AG20443 (cell line): ENCODE results near the gene FMN1.

Experiments used
- DNase-seq: peaks from one replicate; pipeline ENCODE4 v3.0.0; 2012; ENCODE audit warnings: low spot score, mixed read lengths

FMN1 gene

DNA sequence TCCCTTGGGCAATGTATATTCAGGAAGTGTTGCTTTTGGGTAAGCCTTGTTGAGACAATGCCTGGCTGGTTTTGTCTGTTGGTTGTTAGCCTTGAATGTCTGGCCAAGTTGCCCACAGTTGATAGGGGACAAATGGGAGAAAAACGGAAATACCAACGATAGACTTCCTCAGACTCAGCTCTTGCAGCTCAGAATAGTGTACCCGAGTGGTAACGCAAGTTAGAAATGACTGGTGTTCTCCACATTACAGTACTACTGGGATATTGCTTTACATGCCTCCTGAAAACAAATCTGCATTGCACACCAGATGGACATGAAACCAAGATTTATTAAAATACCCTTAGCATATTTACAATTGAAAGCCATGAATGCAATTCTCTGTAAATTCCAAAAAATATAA is 429.3 kb downstream of the FMN1 start:
- DNase-seq = no peak

DNA sequence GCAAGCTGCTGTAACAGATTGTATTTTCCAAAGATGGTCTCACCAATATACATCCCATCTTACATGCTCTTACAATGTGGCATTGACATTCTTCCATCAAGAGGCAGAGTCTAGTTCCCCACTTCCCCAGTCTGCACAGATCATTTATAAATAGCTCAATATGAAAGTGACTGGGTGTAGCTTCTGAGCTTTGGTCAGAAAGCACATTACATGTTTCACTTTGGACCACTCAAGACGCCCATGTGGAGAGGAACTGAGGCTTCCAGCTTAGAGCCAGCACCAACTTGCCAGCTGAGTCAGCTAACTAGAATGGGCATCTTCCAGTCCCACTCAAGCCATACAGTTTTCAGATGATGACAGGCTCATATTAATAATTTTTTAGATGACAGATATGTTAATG is 431.2 kb downstream of the FMN1 start:
- DNase-seq = no peak

DNA sequence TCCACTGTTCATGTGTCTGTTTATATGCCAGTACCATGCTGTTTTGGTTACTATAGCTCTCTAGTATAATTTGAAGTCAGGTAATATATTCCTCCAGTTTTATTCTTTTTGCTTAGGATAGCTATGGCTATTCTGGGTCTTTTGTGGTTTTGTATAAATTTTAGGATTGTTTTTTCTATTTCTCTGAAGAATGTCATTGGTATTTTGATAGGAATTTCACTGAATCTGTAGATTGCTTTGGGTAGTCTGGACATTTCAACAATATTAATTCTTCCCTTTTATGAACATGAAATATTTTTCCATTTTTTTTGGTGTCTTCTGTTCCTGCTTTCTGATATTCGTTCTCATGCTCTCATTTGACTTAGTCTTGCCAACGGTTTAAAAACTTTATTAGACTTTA is 437.1 kb downstream of the FMN1 start:
- DNase-seq = no peak

DNA sequence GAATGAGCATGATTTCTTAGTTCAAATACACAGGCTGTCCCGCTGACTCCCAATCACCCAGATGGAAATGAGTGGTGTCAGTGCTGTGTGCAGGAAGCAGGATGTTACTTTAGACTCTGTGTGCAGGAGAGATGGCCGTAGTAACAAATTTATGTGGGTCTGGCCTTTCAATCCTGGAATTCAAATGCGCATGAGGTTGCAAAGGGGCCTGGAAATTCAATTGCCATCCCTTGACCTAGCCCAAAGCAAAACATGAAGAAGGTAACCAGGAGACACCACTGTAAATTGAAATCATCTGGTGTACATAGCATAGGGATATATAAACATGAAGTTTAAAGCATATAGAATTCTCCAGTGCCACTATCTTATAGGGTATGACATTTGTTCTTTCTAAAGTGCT is 443.5 kb downstream of the FMN1 start:
- DNase-seq = no peak

DNA sequence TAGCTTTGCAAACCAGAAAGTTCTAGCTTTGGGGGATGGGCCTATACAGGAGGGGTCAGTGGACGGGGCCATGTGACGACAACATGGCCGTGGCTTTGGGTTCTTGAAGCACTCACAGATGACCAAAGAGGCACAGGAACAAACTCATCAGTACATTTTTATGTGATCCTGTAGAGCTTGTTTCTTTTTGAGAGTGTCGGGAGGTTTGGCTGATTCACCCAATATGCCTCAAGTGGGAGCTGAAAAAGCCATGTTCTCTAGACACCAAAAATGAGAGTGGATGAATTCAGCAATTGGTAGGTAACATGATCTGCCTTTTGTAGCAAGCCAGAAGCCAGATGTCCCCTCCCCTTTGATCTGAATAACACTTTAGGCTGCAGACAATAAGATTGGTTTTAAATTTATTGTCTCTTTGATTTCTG is 446.6 kb downstream of the FMN1 start:
- DNase-seq = peak; percentile 32

DNA sequence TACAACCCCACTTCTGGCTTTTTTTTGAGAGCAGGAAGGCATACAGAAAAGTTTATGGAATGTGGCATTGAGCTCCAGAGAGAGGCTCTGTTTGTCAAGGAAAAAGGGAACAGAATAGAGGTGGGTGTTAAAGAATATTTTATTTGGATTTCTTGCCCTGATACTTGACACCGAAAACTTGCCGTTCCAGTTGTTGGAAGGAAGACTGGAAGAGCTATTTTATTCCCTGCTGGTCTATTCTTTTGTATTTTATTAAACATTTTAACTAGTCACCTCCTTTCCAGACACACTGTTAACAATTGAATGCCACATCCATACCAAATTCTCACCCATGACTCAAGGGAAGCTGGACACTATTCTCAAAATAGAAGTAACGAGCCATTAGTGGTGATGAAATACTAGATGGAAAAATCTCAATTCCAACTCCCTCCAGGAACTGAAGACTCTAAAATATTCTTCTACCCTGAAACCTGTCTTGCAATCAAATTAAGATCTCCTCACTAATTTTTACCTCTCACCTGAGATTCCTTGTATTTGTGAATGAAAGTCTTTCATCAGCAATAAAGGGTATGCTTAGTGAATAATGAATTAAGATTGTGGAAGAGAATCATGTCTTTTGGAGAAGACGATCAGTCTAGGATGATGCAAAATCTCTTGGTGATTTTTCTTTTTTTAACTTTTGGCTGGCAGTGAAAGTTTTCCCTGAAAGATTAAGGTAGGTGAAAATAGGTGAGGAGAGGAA is 448.2 kb downstream of the FMN1 start:
- DNase-seq = no peak

DNA sequence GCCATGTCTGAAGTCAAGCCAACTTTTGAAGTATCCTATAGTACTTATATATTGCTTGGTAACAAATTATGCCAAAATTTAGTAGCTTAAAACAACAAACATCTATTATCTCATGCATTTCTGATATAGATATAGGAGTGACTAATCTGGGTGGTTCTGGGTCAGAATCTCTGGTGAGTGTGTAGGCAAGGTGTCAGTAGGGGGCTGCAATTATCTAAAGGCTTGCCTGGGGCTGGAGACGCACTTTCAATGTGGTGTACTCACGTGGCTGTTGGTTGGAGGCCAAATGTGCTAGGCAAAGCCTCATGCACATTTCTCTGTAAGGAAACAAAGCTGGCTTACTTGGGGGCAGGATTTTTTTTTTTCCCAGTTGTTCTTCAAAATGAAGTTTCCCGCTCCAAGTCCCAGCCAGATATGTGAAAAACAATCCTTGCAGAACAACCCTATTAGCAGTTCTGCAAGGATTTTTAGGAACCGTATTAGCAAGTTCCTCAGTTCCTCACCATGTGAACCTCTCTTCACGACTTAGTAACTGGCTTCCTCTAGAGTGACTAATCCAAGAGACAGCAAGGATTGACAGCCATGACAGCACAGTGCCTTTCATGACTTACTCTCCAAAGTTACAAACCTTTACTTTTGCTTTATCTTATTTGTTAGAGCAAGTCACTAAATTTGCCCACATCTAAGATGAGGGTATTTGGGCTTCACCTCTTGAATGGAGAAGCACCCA is 450.9 kb downstream of the FMN1 start:
- no peak for DNase-seq

DNA sequence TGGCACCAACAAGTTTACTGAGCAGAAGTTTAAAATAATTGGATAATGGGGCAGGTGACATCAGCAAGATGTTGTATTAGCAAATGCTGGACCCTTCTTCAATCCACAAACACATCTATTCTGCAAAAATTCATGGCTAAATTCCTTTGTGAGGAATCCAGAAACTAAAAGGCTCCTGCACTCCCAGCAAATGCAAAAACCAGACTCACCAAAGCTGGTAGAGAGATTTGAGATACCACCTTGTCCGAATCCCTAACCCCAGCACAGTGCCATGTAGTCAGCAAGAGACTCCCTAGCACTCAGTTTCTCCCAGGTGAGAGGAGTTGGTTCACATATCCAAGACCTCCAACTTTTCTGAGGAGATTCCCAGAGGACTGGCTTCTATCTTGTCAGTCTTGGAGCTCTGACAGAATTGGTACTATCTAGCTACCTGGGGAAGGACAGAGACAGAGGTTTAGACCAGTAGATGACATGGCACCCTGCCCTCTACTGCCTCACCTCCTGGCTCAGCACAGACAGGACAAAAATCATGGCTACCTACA is 454.9 kb downstream of the FMN1 start:
- no peak for DNase-seq

DNA sequence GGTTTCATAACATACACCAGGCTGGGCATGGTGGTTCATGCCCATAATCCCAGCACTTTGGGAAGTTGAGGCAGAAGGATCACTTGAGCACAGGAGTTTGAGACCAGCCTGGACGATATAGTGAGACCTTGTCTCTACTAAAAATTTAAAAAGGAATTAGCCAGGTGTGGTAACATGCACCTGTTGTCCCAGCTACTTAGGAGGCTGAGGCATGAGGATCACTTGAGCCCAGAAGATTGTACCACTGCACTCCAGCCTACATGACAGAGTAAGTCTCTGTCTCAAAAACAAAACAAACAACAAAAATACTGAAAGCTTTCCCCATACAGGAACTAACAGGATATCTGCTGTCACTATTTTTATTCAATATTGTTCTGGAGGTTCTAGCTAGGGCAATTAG is 455.8 kb downstream of the FMN1 start:
- no peak for DNase-seq

DNA sequence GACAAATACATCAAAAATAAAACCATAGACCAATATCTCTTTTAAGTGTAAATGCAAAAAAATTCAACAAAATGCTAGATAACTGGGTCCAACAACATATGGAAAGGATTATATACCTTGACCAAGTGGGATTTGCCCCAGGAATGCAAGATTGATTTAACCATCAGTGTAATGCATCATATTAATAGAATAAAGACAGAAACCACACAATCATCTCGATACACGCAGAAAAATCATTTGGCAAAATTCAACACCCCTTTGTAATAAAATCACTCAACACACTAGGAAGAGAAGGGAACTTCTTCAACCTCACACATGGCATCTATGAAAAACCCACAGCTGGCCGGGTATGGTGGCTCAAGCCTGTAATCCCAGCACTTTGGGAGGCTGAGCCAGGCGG is 457.2 kb downstream of the FMN1 start:
- no peak for DNase-seq

DNA sequence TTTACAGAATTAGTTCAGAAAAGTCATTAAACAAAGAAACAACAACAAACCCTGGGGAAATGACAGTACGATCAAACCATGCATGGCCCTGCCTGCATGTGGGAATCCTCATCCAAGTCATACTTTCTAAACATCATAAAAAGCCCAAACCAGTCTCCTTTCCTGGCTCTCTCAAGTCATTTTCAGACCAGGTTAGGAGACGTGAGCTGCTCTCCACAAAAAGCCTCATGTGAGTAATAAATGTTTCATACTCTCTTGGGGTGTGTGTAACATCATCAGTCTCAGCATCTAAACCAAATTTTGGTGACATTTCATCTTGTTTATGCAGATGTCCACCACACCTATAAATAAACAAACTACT is 457.8 kb downstream of the FMN1 start:
- DNase-seq = no peak

DNA sequence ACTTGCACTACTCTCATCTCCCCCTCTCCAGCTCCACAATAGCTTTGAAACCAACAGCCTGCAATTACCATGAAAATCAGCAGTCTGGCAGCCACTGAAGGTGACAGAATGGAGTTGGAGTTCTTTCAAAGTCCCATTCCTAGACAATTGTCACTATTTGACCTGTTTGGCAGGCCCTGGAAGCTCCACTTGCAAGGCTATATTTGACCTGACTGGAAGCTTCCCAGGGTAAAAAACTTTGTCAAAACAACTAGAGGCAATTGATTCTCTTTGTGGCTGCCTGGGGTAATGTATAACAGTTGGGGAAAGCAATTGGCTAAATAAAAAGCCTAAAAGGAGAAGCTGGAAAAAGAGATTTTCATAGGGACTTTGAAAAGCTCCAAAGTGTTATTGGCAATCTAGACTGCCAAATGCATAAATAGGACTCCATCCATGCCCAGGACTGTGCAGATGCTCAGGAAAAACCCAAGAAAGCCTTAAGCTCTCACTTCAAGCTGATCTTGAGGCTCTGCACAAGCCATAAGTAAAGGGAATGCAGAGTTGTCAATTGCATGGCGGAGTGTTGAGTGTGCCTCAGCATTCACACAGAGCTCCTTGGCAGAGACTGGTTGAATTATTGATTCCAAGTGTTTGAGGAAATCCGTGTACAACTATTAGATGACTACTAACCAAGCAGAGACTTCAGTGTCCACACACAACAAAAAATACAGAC is 458.4 kb downstream of the FMN1 start:
- no peak for DNase-seq

DNA sequence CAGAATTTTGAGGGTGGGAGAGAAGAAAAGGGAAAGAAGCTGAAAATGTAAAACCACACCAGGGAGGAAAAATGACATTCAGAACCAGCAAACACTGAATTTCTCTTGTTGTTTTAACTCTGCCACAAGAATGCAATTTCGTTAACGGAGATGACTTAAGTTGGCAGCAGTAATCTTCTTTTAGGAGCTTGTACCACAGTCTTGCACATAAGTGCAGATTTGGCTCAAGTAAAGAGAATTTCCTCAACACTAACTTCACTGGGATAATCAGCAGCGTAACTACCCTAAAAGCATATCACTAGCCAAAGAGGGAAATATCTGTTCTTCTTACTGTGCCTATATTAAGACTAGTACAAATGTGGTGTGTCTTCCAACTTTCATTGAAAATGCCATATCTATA is 461.2 kb downstream of the FMN1 start:
- no peak for DNase-seq

DNA sequence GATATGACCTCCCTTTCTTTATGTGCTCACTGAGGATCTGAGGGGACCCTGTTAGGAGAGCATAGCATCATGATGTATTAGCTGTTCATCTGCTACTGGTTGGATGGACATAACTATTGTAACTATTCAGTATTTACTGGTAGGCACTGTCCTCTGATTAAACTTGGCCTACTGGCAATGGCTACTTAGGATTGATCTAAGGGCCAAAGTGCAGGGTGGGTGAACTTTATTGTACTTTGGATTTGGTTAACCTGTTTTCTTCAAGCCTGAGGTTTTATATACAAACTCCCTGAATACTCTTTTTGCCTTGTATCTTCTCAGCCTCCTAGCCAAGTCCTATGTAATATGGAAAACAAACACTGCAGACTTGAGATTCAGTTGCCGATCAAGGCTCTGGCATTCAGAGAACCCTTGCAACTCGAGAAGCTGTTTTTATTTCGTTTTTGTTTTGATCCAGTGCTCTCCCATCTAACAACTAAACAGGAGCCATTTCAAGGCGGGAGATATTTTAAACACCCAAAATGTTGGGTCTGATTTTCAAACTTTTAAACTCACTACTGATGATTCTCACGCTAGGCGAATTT is 461.8 kb downstream of the FMN1 start:
- no peak for DNase-seq

DNA sequence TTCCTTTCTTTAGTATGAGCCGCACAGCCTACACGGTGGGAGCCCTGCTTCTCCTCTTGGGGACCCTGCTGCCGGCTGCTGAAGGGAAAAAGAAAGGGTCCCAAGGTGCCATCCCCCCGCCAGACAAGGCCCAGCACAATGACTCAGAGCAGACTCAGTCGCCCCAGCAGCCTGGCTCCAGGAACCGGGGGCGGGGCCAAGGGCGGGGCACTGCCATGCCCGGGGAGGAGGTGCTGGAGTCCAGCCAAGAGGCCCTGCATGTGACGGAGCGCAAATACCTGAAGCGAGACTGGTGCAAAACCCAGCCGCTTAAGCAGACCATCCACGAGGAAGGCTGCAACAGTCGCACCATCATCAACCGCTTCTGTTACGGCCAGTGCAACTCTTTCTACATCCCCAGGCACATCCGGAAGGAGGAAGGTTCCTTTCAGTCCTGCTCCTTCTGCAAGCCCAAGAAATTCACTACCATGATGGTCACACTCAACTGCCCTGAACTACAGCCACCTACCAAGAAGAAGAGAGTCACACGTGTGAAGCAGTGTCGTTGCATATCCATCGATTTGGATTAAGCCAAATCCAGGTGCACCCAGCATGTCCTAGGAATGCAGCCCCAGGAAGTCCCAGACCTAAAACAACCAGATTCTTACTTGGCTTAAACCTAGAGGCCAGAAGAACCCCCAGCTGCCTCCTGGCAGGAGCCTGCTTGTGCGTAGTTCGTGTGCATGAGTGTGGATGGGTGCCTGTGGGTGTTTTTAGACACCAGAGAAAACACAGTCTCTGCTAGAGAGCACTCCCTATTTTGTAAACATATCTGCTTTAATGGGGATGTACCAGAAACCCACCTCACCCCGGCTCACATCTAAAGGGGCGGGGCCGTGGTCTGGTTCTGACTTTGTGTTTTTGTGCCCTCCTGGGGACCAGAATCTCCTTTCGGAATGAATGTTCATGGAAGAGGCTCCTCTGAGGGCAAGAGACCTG is 463.5 kb downstream of the FMN1 start:
- peak; percentile 63 for DNase-seq

DNA sequence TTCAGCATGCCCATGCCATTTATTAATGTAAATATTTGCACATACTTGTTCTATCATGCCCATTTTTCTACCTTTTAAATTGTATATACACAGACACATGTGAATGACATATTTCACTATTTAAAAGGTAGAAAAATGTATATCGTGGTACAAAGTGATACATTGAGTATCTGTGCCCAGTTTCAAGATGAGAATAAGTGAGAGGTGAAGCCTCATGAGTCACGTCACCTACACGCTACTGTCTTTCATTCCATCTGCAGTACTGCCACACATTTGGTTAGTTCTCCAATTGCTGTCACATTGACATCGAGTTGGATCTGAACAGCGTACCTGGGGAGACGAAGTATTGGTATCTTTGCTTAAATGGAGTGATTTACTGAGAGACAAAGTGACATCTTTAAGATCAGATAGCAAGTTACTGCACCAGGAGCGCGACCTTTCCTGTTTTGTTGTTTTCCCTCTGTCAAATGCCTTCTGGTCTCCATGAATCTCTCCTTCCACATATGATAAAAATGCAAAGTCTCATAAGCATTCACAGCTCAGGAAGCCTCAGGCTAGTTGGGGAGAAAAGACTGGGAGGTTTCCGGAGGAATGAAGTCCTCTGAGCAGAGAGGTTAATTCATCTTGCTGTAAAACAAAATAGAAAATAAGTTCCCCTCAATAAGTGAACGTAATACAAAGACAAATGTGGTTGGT is 464.7 kb downstream of the FMN1 start:
- no peak for DNase-seq

DNA sequence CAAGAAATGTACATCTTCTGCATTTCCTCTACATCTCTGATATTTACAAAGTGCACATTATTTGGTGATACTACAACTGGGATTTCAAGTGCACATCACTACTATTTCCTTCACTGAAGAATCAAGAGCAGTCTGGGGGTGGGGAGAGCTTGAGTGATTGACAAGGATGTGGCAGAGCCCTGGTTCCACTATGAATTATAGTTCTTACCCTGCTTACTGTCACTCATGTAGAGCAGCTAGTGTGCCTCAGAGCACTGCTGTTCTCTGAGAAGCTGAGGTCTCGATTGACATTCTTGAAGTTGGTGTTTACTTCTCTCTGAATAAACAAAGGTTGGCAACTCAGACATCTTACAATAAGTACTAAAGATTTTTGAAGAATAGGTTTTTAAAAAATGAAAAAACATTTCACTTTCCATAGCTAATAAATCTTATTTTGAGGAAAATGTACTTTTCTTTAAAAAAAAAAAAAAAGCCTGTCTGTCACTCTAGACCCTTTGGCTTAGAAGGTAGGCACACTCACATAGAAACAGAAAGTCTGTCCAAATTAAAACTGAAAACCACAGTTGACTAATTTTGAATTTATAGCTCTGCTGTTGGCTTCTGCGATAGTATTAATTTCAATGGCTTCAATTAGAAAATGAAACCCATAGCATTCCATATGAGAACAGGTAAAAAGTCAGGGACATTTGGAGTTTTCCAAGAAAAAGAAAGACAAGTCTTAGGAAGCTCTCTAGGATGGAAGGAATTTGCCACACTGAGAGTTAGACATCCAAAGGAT is 471.2 kb downstream of the FMN1 start:
- no peak for DNase-seq

DNA sequence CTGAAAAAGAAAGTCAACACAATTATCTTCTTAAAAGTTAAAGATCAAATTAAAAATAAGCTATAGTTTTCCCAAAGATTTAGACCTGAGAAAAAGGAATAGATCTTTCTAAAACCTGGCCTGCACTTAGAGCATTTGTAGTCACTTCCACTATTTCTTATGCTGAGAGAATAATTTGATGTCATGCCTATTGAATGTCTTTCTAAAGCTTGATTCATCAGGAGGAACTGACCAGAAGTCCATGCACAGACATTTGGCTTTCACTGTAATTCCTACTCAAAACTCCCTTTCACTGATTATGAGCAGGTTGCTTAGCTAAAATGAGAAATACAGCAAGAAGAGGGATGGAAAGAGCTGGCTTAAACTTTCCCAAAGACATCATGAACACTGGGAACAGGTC is 472.4 kb downstream of the FMN1 start:
- DNase-seq = no peak

DNA sequence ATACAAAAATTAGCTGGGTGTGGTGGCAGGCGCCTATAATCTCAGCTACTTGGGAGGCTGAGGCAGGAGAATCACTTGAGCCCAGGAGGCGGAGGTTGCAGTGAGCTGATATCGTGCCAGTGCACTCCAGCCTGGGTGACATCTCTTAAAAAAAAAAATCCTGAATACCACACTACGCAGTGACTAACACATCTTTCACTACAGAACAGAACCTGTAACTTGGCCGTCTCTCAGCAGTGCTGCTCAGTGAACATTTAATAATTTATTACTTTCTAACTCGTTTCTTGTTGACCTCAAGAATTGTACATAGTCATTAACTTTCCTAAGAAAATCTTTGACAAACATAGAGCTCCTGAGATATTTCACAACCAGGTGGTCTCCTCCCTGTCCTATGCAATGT is 472.9 kb downstream of the FMN1 start:
- no peak for DNase-seq
